ENCODE results near the gene PTAFR.

DNA sequence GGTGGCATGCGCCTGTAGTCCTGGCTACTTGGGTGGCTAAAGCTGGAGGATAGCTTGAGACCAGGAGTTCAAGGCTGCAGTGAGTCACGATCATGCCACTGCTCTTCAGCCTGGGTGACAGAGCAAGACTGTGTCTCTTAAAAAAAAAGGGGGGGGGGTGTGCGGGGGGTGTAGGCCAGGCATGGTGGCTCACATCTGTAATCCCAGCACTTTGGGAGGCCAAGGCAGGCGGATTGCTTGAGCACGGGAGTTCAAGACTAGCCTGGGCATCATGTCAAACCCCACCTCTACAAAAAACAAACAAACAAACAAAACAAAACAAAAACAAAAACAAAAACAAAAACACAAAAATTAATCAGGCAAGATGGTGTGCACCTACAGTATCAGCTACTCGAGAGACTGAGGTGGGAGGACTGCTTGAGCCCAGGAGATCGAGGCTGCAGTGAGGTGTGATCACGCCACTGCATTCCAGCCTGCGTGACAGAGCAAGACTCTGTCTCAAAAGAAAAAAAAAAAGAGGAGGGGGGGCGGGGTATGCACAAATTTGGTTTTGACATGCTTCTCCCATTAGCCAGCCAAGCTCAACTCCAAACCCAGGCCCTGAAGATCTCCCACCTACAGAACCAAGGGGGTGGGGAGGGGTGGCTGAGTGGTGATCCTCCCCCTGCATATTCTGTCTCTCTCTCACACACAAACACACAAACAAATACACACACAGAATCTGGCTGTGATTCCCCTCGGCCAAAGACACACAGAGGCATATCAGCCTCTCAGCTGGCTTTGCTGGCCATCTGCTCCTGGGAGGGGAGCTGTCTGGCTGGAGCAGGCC, 3.1 kb downstream of the PTAFR start:
- TF ChIP-seq, protein P1, sequence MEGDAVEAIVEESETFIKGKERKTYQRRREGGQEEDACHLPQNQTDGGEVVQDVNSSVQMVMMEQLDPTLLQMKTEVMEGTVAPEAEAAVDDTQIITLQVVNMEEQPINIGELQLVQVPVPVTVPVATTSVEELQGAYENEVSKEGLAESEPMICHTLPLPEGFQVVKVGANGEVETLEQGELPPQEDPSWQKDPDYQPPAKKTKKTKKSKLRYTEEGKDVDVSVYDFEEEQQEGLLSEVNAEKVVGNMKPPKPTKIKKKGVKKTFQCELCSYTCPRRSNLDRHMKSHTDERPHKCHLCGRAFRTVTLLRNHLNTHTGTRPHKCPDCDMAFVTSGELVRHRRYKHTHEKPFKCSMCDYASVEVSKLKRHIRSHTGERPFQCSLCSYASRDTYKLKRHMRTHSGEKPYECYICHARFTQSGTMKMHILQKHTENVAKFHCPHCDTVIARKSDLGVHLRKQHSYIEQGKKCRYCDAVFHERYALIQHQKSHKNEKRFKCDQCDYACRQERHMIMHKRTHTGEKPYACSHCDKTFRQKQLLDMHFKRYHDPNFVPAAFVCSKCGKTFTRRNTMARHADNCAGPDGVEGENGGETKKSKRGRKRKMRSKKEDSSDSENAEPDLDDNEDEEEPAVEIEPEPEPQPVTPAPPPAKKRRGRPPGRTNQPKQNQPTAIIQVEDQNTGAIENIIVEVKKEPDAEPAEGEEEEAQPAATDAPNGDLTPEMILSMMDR (IDR thresholded peaks at IDR 0.05), result no peak
- TF ChIP-seq ZFX (IDR thresholded peaks at IDR 0.05; ENCODE audit: borderline replicate concordance), result no peak

All from 22Rv1 (cell line).